ENCODE data around the gene BCL2. TPM values are rescaled to one million over a fixed set of nuclear protein-coding genes. Genes with fewer than 3 reads are reported as not detected.
"Not testable (repeated sequence)": the region's sequence is repeated elsewhere in the genome, so short reads cannot be mapped to it uniquely, and the experiment has no call there.

Gene BCL2
- total and polyA plus RNA-seq, 9 donors, result 13.7 to 43.9 (median 35.7) TPM

GRCh38 chr18:63207143-63207790 is 112.3 kb downstream of the BCL2 start:
- no peak for TF ChIP-seq POLR2A (IDR thresholded peaks at IDR 0.05)
- TF ChIP-seq EP300 (IDR thresholded peaks at IDR 0.05), result no peak
- TF ChIP-seq CTCF (IDR thresholded peaks at IDR 0.05), result no peak
- no peak for DNase-seq
- Histone ChIP-seq H3K27ac (no peak overlapping the region), H3K36me3 (no peaks in the 10 kb centered on the region), H3K9me3 (no peaks in the 10 kb centered on the region), H3K27me3 (no peaks in the 10 kb centered on the region), H3K4me1 (ENCODE audit: insufficient read depth) (peaks cover 6% of the 10 kb centered on the region), H3K4me3 (no peak overlapping the region)
- 88 to 93% (median 91%) methylated on average over 14 of the region's 14 CpGs for WGBS, 3 donors
- intact Hi-C loops (cut with DNase I), result no loop called here

GRCh38 chr18:63206433-63207142 is 113.0 kb downstream of the BCL2 start:
- no peak for DNase-seq
- Histone ChIP-seq H3K4me3 (no peak overlapping the region), H3K36me3 (no peaks in the 10 kb centered on the region), H3K27me3 (no peaks in the 10 kb centered on the region), H3K27ac (no peak overlapping the region), H3K4me1 (ENCODE audit: insufficient read depth) (peaks cover 6% of the 10 kb centered on the region), H3K9me3 (no peaks in the 10 kb centered on the region)
- intact Hi-C loops (cut with DNase I), result no loop called here
- TF ChIP-seq CTCF (IDR thresholded peaks at IDR 0.05), result no peak
- TF ChIP-seq EP300 (IDR thresholded peaks at IDR 0.05), result no peak
- no peak for TF ChIP-seq POLR2A (IDR thresholded peaks at IDR 0.05)
- whole genome bisulfite sequencing, 3 donors, result 80 to 89% (median 88%) methylated on average over 13 of the region's 13 CpGs

- DNase-seq, result no peak
- Histone ChIP-seq H3K27me3 (no peaks in the 10 kb centered on the region), H3K4me1 (ENCODE audit: insufficient read depth) (peaks cover 6% of the 10 kb centered on the region), H3K36me3 (no peaks in the 10 kb centered on the region), H3K9me3 (no peaks in the 10 kb centered on the region), H3K27ac (no peak overlapping the region), H3K4me3 (no peak overlapping the region)
- TF ChIP-seq EP300 (IDR thresholded peaks at IDR 0.05), result no peak
- intact Hi-C loops (cut with DNase I), result no loop called here
- 57 to 71% (median 59%) methylated on average over 6 of the region's 6 CpGs for WGBS, 3 donors
Measured at GRCh38 chr18:63205791-63206252, 113.7 kb downstream of the BCL2 start.

- Histone ChIP-seq H3K27ac (no peak overlapping the region), H3K36me3 (no peaks in the 10 kb centered on the region), H3K9me3 (no peaks in the 10 kb centered on the region), H3K27me3 (no peaks in the 10 kb centered on the region), H3K4me1 (ENCODE audit: insufficient read depth) (peaks cover 13% of the 10 kb centered on the region), H3K4me3 (no peak overlapping the region)
- DNase-seq, result no peak
- 93 to 98% (median 96%) methylated on average over 3 of the region's 3 CpGs for WGBS, 3 donors
- TF ChIP-seq CTCF (IDR thresholded peaks at IDR 0.05) (no peak), POLR2A (IDR thresholded peaks at IDR 0.05) (no peak), EP300 (IDR thresholded peaks at IDR 0.05) (no peak)
- intact Hi-C loops (cut with DNase I), result no loop called here
Measured at GRCh38 chr18:63203497-63203896, 116.1 kb downstream of the BCL2 start.

- H3K9me3 ChIP-seq, result no peaks in the 10 kb centered on the region
- no peak overlapping the region for H3K4me3 ChIP-seq
- no peaks in the 10 kb centered on the region for H3K27me3 ChIP-seq
- H3K36me3 ChIP-seq, result no peaks in the 10 kb centered on the region
- H3K27ac ChIP-seq, result no peak overlapping the region
- DNase-seq, result no peak
- TF ChIP-seq EP300 (IDR thresholded peaks at IDR 0.05) (no peak), CTCF (IDR thresholded peaks at IDR 0.05) (no peak), POLR2A (IDR thresholded peaks at IDR 0.05) (no peak)
- intact Hi-C loops (cut with DNase I), result no loop called here
- WGBS, 3 donors, result 85 to 94% (median 91%) methylated on average over 8 of the region's 8 CpGs
- H3K4me1 ChIP-seq (ENCODE audit: insufficient read depth), result peaks cover 19% of the 10 kb centered on the region
Measured at GRCh38 chr18:63202828-63203227, 116.7 kb downstream of the BCL2 start.

GRCh38 chr18:63201456-63201855 is 118.1 kb downstream of the BCL2 start:
- H3K27me3 ChIP-seq; H3K4me3 ChIP-seq; intact Hi-C loops (cut with DNase I); H3K27ac ChIP-seq; H3K36me3 ChIP-seq; DNase-seq; H3K9me3 ChIP-seq: not testable (repeated sequence)
- WGBS, 3 donors, result 97 to 100% (median 97%) methylated on average over 3 of the region's 3 CpGs
- peaks cover 19% of the 10 kb centered on the region for H3K4me1 ChIP-seq (ENCODE audit: insufficient read depth)

Measured in ovary (tissue), 9 donors.